Panc1 (cell line): ENCODE measurements around the gene TIMM50. TPM values are rescaled to one million over a fixed set of nuclear protein-coding genes. Genes with fewer than 3 reads are reported as not detected.

Experiments
- ATAC-seq: fragments of 200-7000 bp; cut with Tn5 transposase; 2 replicates; pipeline ENCODE4 v1.9.1; 2020; ENCODE audit warnings: mild to moderate bottlenecking, moderate library complexity
- BruUV-seq: library from RNA; stranded (reverse); fragments of 400-500 nt; replicated peaks from 2 replicates; lab custom pipeline; 2021; lab: Mats Ljungman, UMichigan
- CTCF ChIA-PET: fragments of 300-600 bp; sonication (Branson Sonifier 250); formaldehyde crosslinking; loops from one replicate; lab custom pipeline; 2022; ENCODE audit warnings: antibody characterized with exemption; lab: Charles Lee
- POLR2A ChIA-PET: fragments of 300-600 bp; sonication (Branson Sonifier 250); formaldehyde crosslinking; loops from one replicate; lab custom pipeline; 2022; ENCODE audit warnings: antibody characterized with exemption; lab: Charles Lee
- DNase-seq: peaks from one replicate; pipeline ENCODE4 v3.0.0-alpha.2; 2010; ENCODE audit warnings: low read depth, low spot score
- H3K27ac ChIP-seq: 2 replicates; pipeline ENCODE4 v1.5.1; 2011; ENCODE audit warnings: mild to moderate bottlenecking, low read length, inconsistent platforms
- H3K27me3 ChIP-seq: fragments of 200-500 bp; sonication (Bioruptor generic); 2 replicates; pipeline ENCODE4 v1.6.0; 2014; ENCODE audit warnings: low read length, inconsistent platforms; ENCODE audit not compliant: control insufficient read depth, insufficient read depth
- H3K36me3 ChIP-seq: fragments of 200-500 bp; sonication (Bioruptor generic); 2 replicates; pipeline ENCODE4 v1.5.1; 2014; ENCODE audit warnings: inconsistent platforms, mild to moderate bottlenecking, low read length, moderate library complexity; ENCODE audit not compliant: control insufficient read depth, insufficient read depth
- H3K4me1 ChIP-seq: 2 replicates; pipeline ENCODE4 v1.5.1; 2011; ENCODE audit warnings: inconsistent platforms, mild to moderate bottlenecking, low read length, moderate library complexity; ENCODE audit not compliant: control insufficient read depth, insufficient read depth
- H3K4me3 ChIP-seq, 2 experiments: 2 replicates each; pipeline ENCODE4 v1.5.1; 2011 to 2012; ENCODE audit warnings: low read depth in 2 of 2, low read length in 2 of 2, mild to moderate bottlenecking in 2 of 2, inconsistent platforms in 1 of 2, moderate library complexity in 1 of 2
- H3K9me3 ChIP-seq: fragments of 200-500 bp; sonication (Bioruptor generic); 2 replicates; pipeline ENCODE4 v1.5.1; 2014; ENCODE audit warnings: low read depth, mild to moderate bottlenecking, inconsistent platforms, low read length, moderate library complexity; ENCODE audit not compliant: control insufficient read depth, insufficient read depth
- CTCF ChIP-seq: fragments of 450-650 bp; IDR thresholded peaks from 2 replicates; pipeline ENCODE4 v1.5.1; 2017; ENCODE audit warnings: mild to moderate bottlenecking
- POLR2AphosphoS5 ChIP-seq: IDR thresholded peaks from 2 replicates; pipeline ENCODE4 v1.6.1; 2012; ENCODE audit warnings: mild to moderate bottlenecking, low read depth, low read length, moderate library complexity
- REST ChIP-seq, 2 experiments: IDR thresholded peaks; 2 replicates each; pipeline ENCODE4 v1.6.1; 2011 to 2012; ENCODE audit warnings: low read depth in 2 of 2, control low read depth in 1 of 2, low read length in 1 of 2, mild to moderate bottlenecking in 1 of 2, moderate library complexity in 1 of 2; ENCODE audit not compliant: insufficient read depth in 1 of 2
- SIN3A ChIP-seq: IDR thresholded peaks from 2 replicates; pipeline ENCODE4 v1.6.1; 2012; ENCODE audit warnings: low read depth, mild to moderate bottlenecking, low read length, moderate library complexity, borderline replicate concordance; ENCODE audit not compliant: insufficient read depth
- TCF7L2 ChIP-seq: IDR thresholded peaks from 2 replicates; pipeline ENCODE4 v1.6.1; 2011; ENCODE audit warnings: mild to moderate bottlenecking, low read depth, low read length, inconsistent platforms
- in situ Hi-C: cut with HindIII; loops from 2 replicates; pipeline ENCODE4 v1.10.0; 2016; ENCODE audit warnings: low sequenced_read_pairs, low pct_unique_long_range_greater_than_20kb
- intact Hi-C: fragments of 100-400 bp; cut with micrococcal nuclease; formaldehyde crosslinking; loops from one replicate; pipeline ENCODE4 v1.10.0; 2022; ENCODE audit not compliant: unreplicated experiment
- total RNA-seq: library from RNA; stranded (reverse); gene quantifications from one replicate; pipeline ENCODE4 v1.2.1, GENCODE V29; 2021; ENCODE audit not compliant: unreplicated experiment

Gene TIMM50
- total RNA-seq, 1 experiment from 2014 or later, result 1,837 TPM

DNA sequence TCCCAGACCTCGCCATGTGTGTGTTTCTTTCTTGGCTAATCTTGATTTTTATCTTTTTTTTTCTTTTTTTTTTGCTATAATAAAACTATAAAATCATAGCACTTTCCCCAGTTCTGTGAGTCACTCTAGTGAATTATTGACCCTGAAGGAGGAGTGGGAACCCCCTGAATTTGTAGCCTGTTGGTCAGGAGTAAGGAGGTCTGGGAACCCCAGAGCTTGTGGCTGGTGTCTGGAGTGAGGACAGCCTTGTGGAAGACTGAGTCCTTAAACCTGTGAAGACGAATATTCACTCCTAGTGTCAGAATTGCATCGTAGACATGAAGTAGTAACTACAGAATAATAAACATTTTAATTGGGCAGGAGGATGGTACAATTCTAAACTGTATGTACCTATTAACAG lies 44.6 kb downstream of the TIMM50 start:
- H3K27ac ChIP-seq, result no peak overlapping the region

GRCh38 chr19:39531834-39532232 lies 51.2 kb downstream of the TIMM50 start:
- TF ChIP-seq CTCF, result no peak
- TF ChIP-seq TCF7L2, result no peak
- no peak for TF ChIP-seq SIN3A
- no peak for TF ChIP-seq POLR2AphosphoS5
- TF ChIP-seq REST (IDR thresholded peaks at IDR 0.05; ENCODE audit: insufficient read depth in 1 of 2, low read depth in 2 of 2, low read length in 1 of 2), result no peak
- intact Hi-C loops (loop anchor here (1.0 to 2.0 kb wide), 3 partner anchors 33 to 92 kb away; partner anchors contain the start of gene DLL3), in situ Hi-C loops (no loop called here)
- H3K27ac ChIP-seq, result peak overlapping the region; percentile 80
- DNase-seq, result no peak
- BruUV-seq, result no TSS peak
- no peaks in the 10 kb centered on the region for H3K36me3 ChIP-seq
- peaks cover 25% of the 10 kb centered on the region for H3K4me1 ChIP-seq
- no peaks in the 10 kb centered on the region for H3K9me3 ChIP-seq
- ChIA-PET CTCF (interaction anchor here (0.8 to 6.8 kb wide), 31 partner anchors 11 to 366 kb away, joined by 3 to 193 read pairs (median 10); partner anchors contain the start of genes DLL3, DYRK1B, RPS16 and SUPT5H), POLR2A (interaction anchor here (0.5 to 11.8 kb wide), 23 partner anchors 13 to 671 kb away, joined by 3 to 196 read pairs (median 5); partner anchors contain the start of genes DLL3, RPS16, SELENOV and SUPT5H)
- no peaks in the 10 kb centered on the region for H3K27me3 ChIP-seq
- ATAC-seq, result peak; percentile 1
- H3K4me3 ChIP-seq, result peak overlapping the region; percentile 35 to 56

More for the DNA sequence above, 44.6 kb downstream of the TIMM50 start:
- in situ Hi-C loops, result no loop called here
- CTCF ChIA-PET, result interaction anchor here (0.6 to 2.4 kb wide), 16 partner anchors 8 to 615 kb away, joined by 3 to 15 read pairs (median 6); partner anchors contain the start of genes EID2 and SELENOV
- DNase-seq, result no peak
- Histone ChIP-seq H3K4me3 (no peak overlapping the region), H3K4me1 (peaks cover 3% of the 10 kb centered on the region; the same call in 1 of the 2 replicates), H3K9me3 (no peaks in the 10 kb centered on the region), H3K36me3 (no peaks in the 10 kb centered on the region), H3K27me3 (no peaks in the 10 kb centered on the region)
- intact Hi-C loops, result no loop called here
- BruUV-seq, result no TSS peak
- ATAC-seq, result no peak
- POLR2A ChIA-PET, result interaction anchor here (0.6 to 11.8 kb wide), 10 partner anchors 16 to 336 kb away, joined by 3 to 196 read pairs (median 4); partner anchors contain the start of genes DYRK1B, MED29 and RPS16
- no peak for TF ChIP-seq SIN3A
- no peak for TF ChIP-seq POLR2AphosphoS5
- no peak for TF ChIP-seq TCF7L2
- no peak for TF ChIP-seq CTCF
- no peak for TF ChIP-seq REST (IDR thresholded peaks at IDR 0.05; ENCODE audit: insufficient read depth in 1 of 2, low read depth in 2 of 2, low read length in 1 of 2)
